Lower leg skin (tissue), 3 donors: ENCODE data around the gene ARHGEF6.

ENCODE experiments used
- POLR2A ChIP-seq, 2 donors: fragments of 450-650 bp; IDR thresholded peaks; one replicate each; pipeline ENCODE4 v1.6.1; 2016 to 2017; ENCODE audit warnings: antibody characterized with exemption in 2 of 2, mild to moderate bottlenecking in 1 of 2, moderate library complexity in 1 of 2
- TF ChIP-seq, protein P1 (sequence below), 3 donors: fragments of 450-650 bp; IDR thresholded peaks; one replicate each; pipeline ENCODE4 v1.5.1; 2016; ENCODE audit warnings: antibody characterized with exemption in 3 of 3, mild to moderate bottlenecking in 3 of 3, moderate library complexity in 2 of 3

DNA sequence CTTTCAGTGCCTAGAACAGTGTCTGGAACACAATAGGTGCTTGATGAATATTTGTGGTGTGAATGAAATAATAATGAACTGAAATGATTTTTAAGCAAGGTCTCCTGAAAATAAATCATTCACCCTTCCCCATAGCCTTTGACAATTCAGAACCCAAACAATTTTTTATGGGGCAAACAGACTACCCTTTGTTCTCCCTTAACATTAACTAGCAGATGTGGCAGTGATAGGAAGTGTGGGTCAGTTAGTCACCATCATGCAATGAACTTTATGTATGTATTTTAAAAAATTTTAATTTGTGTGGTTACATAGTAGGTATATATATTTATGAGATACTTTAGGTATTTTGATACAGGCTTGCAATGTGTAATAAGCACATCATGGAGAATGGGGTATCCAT is 160.0 kb downstream of the ARHGEF6 start:
- TF ChIP-seq, protein P1, sequence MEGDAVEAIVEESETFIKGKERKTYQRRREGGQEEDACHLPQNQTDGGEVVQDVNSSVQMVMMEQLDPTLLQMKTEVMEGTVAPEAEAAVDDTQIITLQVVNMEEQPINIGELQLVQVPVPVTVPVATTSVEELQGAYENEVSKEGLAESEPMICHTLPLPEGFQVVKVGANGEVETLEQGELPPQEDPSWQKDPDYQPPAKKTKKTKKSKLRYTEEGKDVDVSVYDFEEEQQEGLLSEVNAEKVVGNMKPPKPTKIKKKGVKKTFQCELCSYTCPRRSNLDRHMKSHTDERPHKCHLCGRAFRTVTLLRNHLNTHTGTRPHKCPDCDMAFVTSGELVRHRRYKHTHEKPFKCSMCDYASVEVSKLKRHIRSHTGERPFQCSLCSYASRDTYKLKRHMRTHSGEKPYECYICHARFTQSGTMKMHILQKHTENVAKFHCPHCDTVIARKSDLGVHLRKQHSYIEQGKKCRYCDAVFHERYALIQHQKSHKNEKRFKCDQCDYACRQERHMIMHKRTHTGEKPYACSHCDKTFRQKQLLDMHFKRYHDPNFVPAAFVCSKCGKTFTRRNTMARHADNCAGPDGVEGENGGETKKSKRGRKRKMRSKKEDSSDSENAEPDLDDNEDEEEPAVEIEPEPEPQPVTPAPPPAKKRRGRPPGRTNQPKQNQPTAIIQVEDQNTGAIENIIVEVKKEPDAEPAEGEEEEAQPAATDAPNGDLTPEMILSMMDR (IDR thresholded peaks at IDR 0.05) = no peak
- TF ChIP-seq POLR2A (IDR thresholded peaks at IDR 0.05) = no peak
